Adrenal gland (tissue), 5 donors: Measurements from ENCODE around the gene OXNAD1.

ENCODE experiments used
- CTCF ChIP-seq, 6 experiments: fragments of 450-650 bp in 4 of 6; fragments of 200-600 bp in 2 of 6; sonication (generic) in 1 of 6; IDR thresholded peaks; 1 replicate in 5 of 6; 2 replicates in 1 of 6; pipeline versions ENCODE4 v1.5.1 to v1.8.0; 2016 to 2021; ENCODE audit warnings: antibody characterized with exemption in 6 of 6, mild to moderate bottlenecking in 2 of 6, moderate library complexity in 1 of 6
- POLR2A ChIP-seq, 2 donors: fragments of 450-650 bp; IDR thresholded peaks; one replicate each; pipeline ENCODE4 v1.6.1; 2017; ENCODE audit warnings: antibody characterized with exemption in 2 of 2, mild to moderate bottlenecking in 2 of 2, moderate library complexity in 1 of 2
- donor health status: DM: no; HTN: no; CAD: no.

GRCh38 chr3:16316847-16317560, 52.0 kb downstream of the OXNAD1 start:
- TF ChIP-seq CTCF (IDR thresholded peaks at IDR 0.05) (no peak), POLR2A (IDR thresholded peaks at IDR 0.05) (no peak)
